Neural cell (in vitro differentiated cells): ENCODE data around the gene HERC3.

ENCODE experiments used
- CTCF ChIP-seq: fragments of 450-650 bp; IDR thresholded peaks from 2 replicates; pipeline ENCODE4 v1.5.1; 2014; ENCODE audit warnings: antibody characterized with exemption, mild to moderate bottlenecking, moderate library complexity; ENCODE audit not compliant: poor library complexity, severe bottlenecking
- EP300 ChIP-seq: fragments of 450-650 bp; conservative IDR thresholded peaks from 2 replicates; pipeline ENCODE4 v1.6.1; 2014; ENCODE audit warnings: antibody characterized with exemption, mild to moderate bottlenecking, moderate library complexity; ENCODE audit not compliant: poor library complexity, severe bottlenecking
- EZH2 ChIP-seq: fragments of 200-600, 300-800 bp; shearing (Covaris generic), sonication (generic); IDR thresholded peaks from 2 replicates; pipeline ENCODE4 v1.6.1; 2014; ENCODE audit warnings: antibody characterized with exemption, low read length, borderline replicate concordance, mild to moderate bottlenecking; ENCODE audit not compliant: insufficient read depth, poor library complexity, severe bottlenecking
- MXI1 ChIP-seq: fragments of 450-650 bp; conservative IDR thresholded peaks from 2 replicates; pipeline ENCODE4 v1.6.1; 2014; ENCODE audit warnings: antibody characterized with exemption, mild to moderate bottlenecking; ENCODE audit not compliant: poor library complexity, severe bottlenecking
- RAD21 ChIP-seq: fragments of 450-650 bp; conservative IDR thresholded peaks from 2 replicates; pipeline ENCODE4 v1.6.1; 2014; ENCODE audit warnings: antibody characterized with exemption, mild to moderate bottlenecking, moderate library complexity
- TAF1 ChIP-seq: IDR thresholded peaks from 2 replicates; pipeline ENCODE4 v1.6.1; 2012; ENCODE audit warnings: low read depth

- TF ChIP-seq CTCF (no peak), TAF1 (no peak), RAD21 (no peak), EZH2 (no peak), EP300 (no peak), MXI1 (peak; percentile 30)
Observed at GRCh38 chr4:88757776-88758175, 165.5 kb downstream of the HERC3 start.
